Measurements from ENCODE around the gene EPHA4. TPM values are rescaled to one million over a fixed set of nuclear protein-coding genes. Genes with fewer than 3 reads are reported as not detected.

The EPHA4 gene
- total and polyA plus RNA-seq, 2 of the 4 experiments (the other 2 are of a cell fraction), result 36.9 to 132 TPM

DNA sequence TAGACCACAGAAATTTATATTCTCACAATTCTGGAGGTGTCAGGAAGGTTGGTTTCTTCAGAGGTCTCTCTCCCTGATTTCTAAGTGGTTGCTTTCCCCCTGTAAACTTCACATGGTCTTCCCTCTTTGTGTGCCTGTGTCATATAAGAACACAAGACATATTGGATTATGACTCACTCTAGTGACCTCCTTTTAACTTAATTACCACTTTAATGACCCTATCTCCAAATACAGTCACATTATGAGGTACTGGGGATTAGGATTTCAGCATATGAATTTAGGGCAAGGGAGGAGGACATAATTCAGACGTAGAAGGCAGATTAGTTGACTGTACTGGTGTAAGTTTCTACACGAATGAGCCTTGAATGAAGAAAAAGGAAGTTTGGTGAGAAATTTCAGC, 38.2 kb upstream of the EPHA4 start:
- H2AK5ac ChIP-seq (ENCODE audit: low read depth, low read length), result no peak overlapping the region
- no peak overlapping the region for H3K9ac ChIP-seq (ENCODE audit: low read depth, low read length)
- no peak overlapping the region for H2BK5ac ChIP-seq (ENCODE audit: low read depth, low read length, poor library complexity, severe bottlenecking)
- H3K4me2 ChIP-seq (ENCODE audit: low read depth, low read length), result no peak overlapping the region
- H4K8ac ChIP-seq (ENCODE audit: low read depth in 2 of 2, low read length in 2 of 2), result no peak overlapping the region
- no peak overlapping the region for H3K4me3 ChIP-seq (ENCODE audit: insufficient read depth, low read depth, low read length)
- BruUV-seq (replicated peaks), result no TSS peak
- no peak overlapping the region for H4K91ac ChIP-seq (ENCODE audit: insufficient read depth, low read depth, low read length)
- no peak overlapping the region for H3K14ac ChIP-seq (replicated peaks; ENCODE audit: low read depth, low read length)
- in situ Hi-C loops (cut with MboI; ENCODE audit: low sequenced_read_pairs), result no loop called here
- H3K9me3 ChIP-seq (ENCODE audit: control insufficient read depth, insufficient read depth, low read length), result no peaks in the 10 kb centered on the region
- no CpG with 5 or more reads among the region's 2 CpGs for WGBS, 2 experiments (ENCODE audit: extremely low coverage in 2 of 2, insufficient read length in 1 of 2)
- no peak overlapping the region for H4K5ac ChIP-seq (ENCODE audit: low read depth, low read length)
- no peak overlapping the region for H2AK9ac ChIP-seq (replicated peaks; ENCODE audit: low read depth, low read length, poor library complexity)
- POLR2A ChIA-PET (ENCODE audit: unreplicated experiment), result interaction anchor here (0.5 kb wide), 1 partner anchor 9 kb away, joined by 3 read pairs; no protein-coding TSS in a partner anchor
- no peak overlapping the region for H2AFZ ChIP-seq (replicated peaks; ENCODE audit: low read length, poor library complexity)
- H3K23ac ChIP-seq (ENCODE audit: low read depth, low read length), result no peak overlapping the region
- H3K27me3 ChIP-seq (ENCODE audit: control insufficient read depth, insufficient read depth, low read length), result no peaks in the 10 kb centered on the region; the same call in 1 of the 2 replicates
- H2BK120ac ChIP-seq (ENCODE audit: low read depth, low read length), result no peak overlapping the region
- no peaks in the 10 kb centered on the region for H3K36me3 ChIP-seq (ENCODE audit: control insufficient read depth, insufficient read depth, low read length)
- no peaks in the 10 kb centered on the region for H4K20me1 ChIP-seq (ENCODE audit: insufficient read depth, low read length)
- ATAC-seq (ENCODE audit: low read depth) (no peak), DNase-seq (no peak)
- no peaks in the 10 kb centered on the region for H3K79me1 ChIP-seq (ENCODE audit: low read depth in 1 of 2, low read length in 2 of 2)
- CTCF ChIA-PET, result no interaction called here
- dilution Hi-C loops (cut with HindIII; ENCODE audit: low sequenced_read_pairs, unreplicated experiment), result no loop called here
- H3K56ac ChIP-seq (ENCODE audit: extremely low read depth, insufficient read depth, low read length), result no peak overlapping the region
- no peaks in the 10 kb centered on the region for H3K4me1 ChIP-seq (ENCODE audit: control insufficient read depth, insufficient read depth, low read length)
- H3K4ac ChIP-seq (ENCODE audit: low read depth, low read length), result no peak overlapping the region
- H3K27ac ChIP-seq (ENCODE audit: insufficient read depth, low read length), result no peak overlapping the region
- H3K18ac ChIP-seq (ENCODE audit: low read depth, low read length), result no peak overlapping the region
- intact Hi-C loops (cut with micrococcal nuclease), result no loop called here
- H3K9me1 ChIP-seq (ENCODE audit: insufficient read depth, low read length), result no peaks in the 10 kb centered on the region
- no peak overlapping the region for H2BK20ac ChIP-seq (ENCODE audit: low read depth, low read length)
- TF ChIP-seq, protein P1, sequence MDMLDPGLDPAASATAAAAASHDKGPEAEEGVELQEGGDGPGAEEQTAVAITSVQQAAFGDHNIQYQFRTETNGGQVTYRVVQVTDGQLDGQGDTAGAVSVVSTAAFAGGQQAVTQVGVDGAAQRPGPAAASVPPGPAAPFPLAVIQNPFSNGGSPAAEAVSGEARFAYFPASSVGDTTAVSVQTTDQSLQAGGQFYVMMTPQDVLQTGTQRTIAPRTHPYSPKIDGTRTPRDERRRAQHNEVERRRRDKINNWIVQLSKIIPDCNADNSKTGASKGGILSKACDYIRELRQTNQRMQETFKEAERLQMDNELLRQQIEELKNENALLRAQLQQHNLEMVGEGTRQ (IDR thresholded peaks at IDR 0.05; ENCODE audit: low read depth, low read length), result no peak
- TF ChIP-seq MAZ (IDR thresholded peaks at IDR 0.05; ENCODE audit: borderline replicate concordance, low read depth, low read length) (no peak), BHLHE40 (IDR thresholded peaks at IDR 0.05; ENCODE audit: low read depth, low read length) (no peak), POLR2A (IDR thresholded peaks at IDR 0.05; ENCODE audit: low read depth, low read length) (no peak), NFE2L2 (IDR thresholded peaks at IDR 0.05; ENCODE audit: low read depth, low read length) (no peak), FOS (IDR thresholded peaks at IDR 0.05; ENCODE audit: low read depth, low read length) (no peak), RFX5 (IDR thresholded peaks at IDR 0.05; ENCODE audit: low read depth, low read length) (no peak), CHD1 (IDR thresholded peaks at IDR 0.05; ENCODE audit: low read depth, low read length) (no peak)
- TF ChIP-seq, protein P2, sequence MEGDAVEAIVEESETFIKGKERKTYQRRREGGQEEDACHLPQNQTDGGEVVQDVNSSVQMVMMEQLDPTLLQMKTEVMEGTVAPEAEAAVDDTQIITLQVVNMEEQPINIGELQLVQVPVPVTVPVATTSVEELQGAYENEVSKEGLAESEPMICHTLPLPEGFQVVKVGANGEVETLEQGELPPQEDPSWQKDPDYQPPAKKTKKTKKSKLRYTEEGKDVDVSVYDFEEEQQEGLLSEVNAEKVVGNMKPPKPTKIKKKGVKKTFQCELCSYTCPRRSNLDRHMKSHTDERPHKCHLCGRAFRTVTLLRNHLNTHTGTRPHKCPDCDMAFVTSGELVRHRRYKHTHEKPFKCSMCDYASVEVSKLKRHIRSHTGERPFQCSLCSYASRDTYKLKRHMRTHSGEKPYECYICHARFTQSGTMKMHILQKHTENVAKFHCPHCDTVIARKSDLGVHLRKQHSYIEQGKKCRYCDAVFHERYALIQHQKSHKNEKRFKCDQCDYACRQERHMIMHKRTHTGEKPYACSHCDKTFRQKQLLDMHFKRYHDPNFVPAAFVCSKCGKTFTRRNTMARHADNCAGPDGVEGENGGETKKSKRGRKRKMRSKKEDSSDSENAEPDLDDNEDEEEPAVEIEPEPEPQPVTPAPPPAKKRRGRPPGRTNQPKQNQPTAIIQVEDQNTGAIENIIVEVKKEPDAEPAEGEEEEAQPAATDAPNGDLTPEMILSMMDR (conservative IDR thresholded peaks at IDR 0.05; ENCODE audit: low read depth, low read length), result no peak
- H2BK15ac ChIP-seq (ENCODE audit: low read depth, low read length), result no peak overlapping the region
